ENCODE measurements around the gene FIS1.
"Not testable (repeated sequence)": the region's sequence is repeated elsewhere in the genome, so short reads cannot be mapped to it uniquely, and the experiment has no call there.

Gene FIS1

GRCh38 chr7:101203740-101204738 lies 40.8 kb downstream of the FIS1 start:
- DNase-seq (ENCODE audit: low read depth): not testable (repeated sequence)

DNA sequence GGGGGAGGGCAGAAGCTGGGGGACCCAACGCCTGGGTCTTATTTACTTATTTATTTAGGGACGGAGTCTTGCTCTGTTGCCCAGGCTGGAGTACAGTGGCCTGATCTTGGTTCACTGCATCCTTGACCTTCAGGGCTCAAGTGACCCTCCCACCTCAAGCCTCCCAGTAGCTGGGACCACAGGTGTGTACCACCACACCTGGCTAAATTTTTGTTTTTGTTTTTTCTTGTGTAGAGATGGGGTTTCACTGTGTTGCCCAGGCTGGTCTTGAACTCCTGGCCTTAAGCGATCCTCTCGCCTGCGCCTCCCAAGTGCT lies 42.3 kb downstream of the FIS1 start:
- no peak for DNase-seq (ENCODE audit: low read depth)

DNA sequence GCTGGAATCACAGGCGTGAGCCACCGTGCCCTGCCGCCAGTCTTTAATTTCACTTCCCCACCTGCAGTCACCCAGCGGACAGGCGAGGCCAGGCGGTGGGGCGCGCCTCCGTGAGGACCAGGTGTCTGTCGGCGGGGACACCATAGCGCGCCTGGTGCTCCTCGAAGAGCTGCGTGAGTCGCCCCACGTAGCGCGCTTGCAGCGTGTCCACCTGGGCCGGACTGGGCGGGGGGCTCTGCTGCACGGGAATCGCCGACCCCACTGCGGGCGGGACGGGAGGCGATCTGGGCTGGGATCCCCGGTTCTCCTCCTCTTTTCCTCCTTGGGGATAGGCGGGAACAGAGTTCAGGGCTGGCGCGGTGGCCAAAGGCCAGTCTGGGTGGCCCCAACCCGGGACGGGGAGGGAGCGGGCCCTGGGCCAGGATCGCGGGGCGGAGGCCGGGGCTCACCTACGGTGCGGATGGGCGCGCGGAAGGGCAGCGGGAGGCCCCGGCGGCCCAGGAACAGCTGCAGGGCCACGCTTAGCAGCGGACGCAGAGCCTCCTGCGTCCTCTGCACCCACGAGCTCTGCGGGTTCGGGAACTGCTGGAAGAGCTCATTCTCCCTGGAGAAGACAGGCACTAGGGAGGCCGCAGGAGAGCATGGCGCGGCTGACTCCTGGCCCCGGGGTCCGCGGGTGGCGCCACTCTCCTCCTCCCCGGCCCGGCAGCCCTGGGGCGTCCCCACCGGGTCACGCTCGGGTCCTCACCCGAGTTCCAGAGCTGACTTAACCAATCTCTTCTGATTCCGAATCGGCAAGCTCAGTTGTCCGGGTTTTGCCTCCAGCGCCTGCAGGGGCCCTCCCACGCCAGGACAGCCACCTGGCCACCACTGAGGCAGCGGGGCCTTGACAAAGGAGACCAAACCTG lies 42.9 kb downstream of the FIS1 start:
- DNase-seq (ENCODE audit: low read depth): no peak

GRCh38 chr7:101200862-101201599 lies 43.9 kb downstream of the FIS1 start, which contains the start of gene MOGAT3:
Gene MOGAT3, minus strand, starts transcription at chr7:101201036. Its CDS starts 182 bp downstream, at chr7:101200854.
- no peak for DNase-seq (ENCODE audit: low read depth)

- DNase-seq (ENCODE audit: low read depth): no peak
Observed at GRCh38 chr7:101200504-101200861, 44.4 kb downstream of the FIS1 start.

DNA sequence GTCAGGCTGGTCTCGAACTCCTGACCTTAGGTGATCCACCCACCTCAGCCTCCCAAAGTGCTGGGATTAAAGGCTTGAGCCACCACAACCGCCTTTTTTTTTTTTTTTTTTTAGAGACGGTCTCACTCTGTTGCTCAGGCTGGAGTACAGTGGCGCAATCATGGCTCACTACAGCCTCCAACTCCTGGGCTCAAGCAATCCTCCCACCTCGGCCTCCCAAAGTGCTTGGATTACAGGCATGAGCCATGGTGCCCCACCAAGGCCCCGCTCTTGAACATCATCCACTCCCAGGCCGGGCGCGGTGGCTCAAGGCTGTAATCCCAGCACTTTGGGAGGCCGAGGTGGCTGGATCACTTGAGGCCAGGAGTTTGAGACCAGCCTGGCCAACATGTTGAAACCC lies 45.4 kb downstream of the FIS1 start:
- not testable (repeated sequence) for DNase-seq (ENCODE audit: low read depth)

GRCh38 chr7:101198476-101198875 lies 46.4 kb downstream of the FIS1 start:
- DNase-seq (ENCODE audit: low read depth): no peak

- no peak for DNase-seq (ENCODE audit: low read depth)
Observed at GRCh38 chr7:101197991-101198390, 46.9 kb downstream of the FIS1 start.

DNA sequence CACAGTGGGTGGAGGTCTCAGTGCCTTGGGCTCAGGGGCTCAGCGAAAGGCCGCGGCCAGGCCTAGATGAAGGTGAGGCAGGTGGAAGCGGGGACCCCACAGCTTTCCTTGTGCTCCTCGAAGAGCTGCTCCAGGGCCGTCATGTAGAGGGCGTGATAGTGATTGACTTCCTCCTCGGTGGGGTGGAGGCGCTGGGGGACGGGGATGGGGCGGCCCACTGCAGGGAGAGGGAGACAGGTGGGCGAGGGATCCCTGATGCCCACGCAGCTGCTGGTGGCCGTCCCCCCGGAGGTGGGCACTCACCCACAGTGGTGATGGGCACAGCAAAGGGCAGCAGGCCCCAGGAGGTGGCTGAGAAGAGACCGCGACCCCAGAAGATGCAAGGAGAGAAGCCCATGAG lies 49.0 kb downstream of the FIS1 start:
- DNase-seq (ENCODE audit: low read depth): no peak

Measured in HS-5 (cell line).